Fibroblast of lung (primary cell): ENCODE results near the gene CRLF1.

Source experiments
- EZH2 ChIP-seq: IDR thresholded peaks from 2 replicates; pipeline ENCODE4 v1.5.1; 2012; ENCODE audit warnings: low read length, control low read depth, mild to moderate bottlenecking; ENCODE audit errors: missing control alignments
- TF ChIP-seq, protein P1 (sequence below), 2 donors: IDR thresholded peaks in 1 of 2; conservative IDR thresholded peaks in 1 of 2; 1 replicate in 1 of 2; 2 replicates in 1 of 2; pipeline ENCODE4 v1.5.1; 2011 to 2012; ENCODE audit warnings: low read length in 2 of 2, control low read depth in 1 of 2, inconsistent platforms in 1 of 2, low read depth in 1 of 2, mild to moderate bottlenecking in 1 of 2

DNA sequence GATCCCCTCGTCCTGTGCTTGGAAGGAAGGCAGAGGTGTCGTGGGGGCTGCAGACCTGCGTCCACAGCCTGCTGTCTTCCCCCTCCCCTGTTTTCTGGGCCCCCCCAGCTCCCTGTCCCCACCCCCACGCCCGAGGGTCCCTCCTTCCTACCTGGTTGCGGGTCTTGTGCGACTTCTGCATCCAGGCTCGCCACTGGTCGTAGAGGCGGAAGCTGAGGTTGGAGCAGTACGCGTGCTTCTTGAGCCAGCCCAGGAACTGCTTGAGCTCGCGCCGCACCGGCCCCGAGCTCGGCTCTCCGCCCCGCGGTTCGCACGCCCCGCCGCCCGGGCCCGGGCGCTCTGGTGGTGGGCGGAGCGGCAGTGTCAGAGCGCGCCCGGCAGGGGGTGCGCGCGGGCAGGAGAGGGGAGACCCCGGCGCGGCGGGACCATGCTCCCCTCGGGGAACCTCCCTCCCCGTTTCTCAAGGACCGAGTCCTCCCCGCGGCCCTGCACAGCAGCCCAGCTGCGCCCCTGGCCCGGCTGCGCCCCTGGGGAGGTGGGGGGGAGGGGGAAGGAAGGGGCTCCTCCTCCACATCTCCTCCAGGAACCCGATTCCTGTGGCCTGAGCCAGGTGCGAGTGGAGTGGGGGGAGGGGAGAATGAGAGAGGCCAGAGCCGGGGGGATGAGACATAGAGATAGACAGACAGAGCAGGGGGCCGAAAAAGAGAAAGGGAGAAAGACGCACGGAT, 12.3 kb downstream of the CRLF1 start:
- TF ChIP-seq, protein P1, sequence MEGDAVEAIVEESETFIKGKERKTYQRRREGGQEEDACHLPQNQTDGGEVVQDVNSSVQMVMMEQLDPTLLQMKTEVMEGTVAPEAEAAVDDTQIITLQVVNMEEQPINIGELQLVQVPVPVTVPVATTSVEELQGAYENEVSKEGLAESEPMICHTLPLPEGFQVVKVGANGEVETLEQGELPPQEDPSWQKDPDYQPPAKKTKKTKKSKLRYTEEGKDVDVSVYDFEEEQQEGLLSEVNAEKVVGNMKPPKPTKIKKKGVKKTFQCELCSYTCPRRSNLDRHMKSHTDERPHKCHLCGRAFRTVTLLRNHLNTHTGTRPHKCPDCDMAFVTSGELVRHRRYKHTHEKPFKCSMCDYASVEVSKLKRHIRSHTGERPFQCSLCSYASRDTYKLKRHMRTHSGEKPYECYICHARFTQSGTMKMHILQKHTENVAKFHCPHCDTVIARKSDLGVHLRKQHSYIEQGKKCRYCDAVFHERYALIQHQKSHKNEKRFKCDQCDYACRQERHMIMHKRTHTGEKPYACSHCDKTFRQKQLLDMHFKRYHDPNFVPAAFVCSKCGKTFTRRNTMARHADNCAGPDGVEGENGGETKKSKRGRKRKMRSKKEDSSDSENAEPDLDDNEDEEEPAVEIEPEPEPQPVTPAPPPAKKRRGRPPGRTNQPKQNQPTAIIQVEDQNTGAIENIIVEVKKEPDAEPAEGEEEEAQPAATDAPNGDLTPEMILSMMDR (conservative IDR thresholded peaks at IDR 0.05 in 1 of 2, IDR thresholded peaks at IDR 0.05 in 1 of 2; ENCODE audit: low read depth in 1 of 2, low read length in 2 of 2): peak; percentile 37 to 62
- TF ChIP-seq EZH2: no peak
